A549 treated with dexamethasone at 1 μM for 4 hours (cell line): ENCODE results near the gene RREB1. TPM values are rescaled to one million over a fixed set of nuclear protein-coding genes. Genes with fewer than 3 reads are reported as not detected.

Source experiments
- total RNA-seq: library from RNA; stranded (reverse); fragments of 200-300 nt; extraction: Qiagen RNA extraction; gene quantifications from 5 replicates; pipeline ENCODE4 v1.2.3, GENCODE V29; 2022

RREB1 gene, protein sequence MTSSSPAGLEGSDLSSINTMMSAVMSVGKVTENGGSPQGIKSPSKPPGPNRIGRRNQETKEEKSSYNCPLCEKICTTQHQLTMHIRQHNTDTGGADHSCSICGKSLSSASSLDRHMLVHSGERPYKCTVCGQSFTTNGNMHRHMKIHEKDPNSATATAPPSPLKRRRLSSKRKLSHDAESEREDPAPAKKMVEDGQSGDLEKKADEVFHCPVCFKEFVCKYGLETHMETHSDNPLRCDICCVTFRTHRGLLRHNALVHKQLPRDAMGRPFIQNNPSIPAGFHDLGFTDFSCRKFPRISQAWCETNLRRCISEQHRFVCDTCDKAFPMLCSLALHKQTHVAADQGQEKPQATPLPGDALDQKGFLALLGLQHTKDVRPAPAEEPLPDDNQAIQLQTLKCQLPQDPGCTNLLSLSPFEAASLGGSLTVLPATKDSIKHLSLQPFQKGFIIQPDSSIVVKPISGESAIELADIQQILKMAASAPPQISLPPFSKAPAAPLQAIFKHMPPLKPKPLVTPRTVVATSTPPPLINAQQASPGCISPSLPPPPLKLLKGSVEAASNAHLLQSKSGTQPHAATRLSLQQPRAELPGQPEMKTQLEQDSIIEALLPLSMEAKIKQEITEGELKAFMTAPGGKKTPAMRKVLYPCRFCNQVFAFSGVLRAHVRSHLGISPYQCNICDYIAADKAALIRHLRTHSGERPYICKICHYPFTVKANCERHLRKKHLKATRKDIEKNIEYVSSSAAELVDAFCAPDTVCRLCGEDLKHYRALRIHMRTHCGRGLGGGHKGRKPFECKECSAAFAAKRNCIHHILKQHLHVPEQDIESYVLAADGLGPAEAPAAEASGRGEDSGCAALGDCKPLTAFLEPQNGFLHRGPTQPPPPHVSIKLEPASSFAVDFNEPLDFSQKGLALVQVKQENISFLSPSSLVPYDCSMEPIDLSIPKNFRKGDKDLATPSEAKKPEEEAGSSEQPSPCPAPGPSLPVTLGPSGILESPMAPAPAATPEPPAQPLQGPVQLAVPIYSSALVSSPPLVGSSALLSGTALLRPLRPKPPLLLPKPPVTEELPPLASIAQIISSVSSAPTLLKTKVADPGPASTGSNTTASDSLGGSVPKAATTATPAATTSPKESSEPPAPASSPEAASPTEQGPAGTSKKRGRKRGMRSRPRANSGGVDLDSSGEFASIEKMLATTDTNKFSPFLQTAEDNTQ (N-terminal part only)
- total RNA-seq: 8.9 to 17.4 TPM (median 15.1 TPM) in 5 replicates

DNA sequence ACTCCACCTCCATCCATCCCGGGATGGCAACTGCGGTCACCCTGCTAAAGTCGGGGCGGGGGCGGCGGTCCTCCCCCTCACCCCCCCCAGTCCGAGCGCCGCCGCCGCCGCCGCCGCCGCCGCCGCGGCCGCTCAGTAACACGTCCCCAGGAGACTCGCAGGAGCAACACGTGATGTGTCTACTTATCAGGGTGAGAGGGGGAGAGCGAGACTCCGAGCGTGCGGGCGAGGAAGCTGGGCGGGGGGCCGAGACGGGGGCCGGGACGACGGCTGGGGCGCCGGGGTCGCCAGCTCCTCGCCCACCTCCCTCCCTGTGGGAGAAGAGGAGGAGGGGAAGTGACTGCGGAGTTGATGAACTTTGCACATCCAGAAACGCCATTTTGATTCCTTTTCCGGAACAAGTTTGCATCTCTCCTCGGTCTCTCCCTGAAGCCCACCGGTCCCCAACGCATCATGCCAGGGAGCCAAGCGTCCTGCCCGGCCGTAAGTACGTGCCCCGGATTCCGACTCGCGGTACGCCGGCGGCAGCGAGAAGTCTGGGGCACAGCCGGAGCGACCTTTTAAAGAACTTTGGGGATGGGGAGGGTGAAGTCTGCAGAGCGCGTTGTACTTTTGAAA is at the start of gene RREB1:
Gene RREB1, plus strand, starts transcription at position 384 of the 618 bp plus-strand sequence. CDS start 73,951 bp downstream, outside the sequence.

Other genes with a start within 250 kb of the RREB1 start
- gene SSR1, start 205.2 kb downstream of the RREB1 start, total RNA-seq: 68.5 to 80.6 TPM (median 76.6 TPM) in 5 replicates